ENCODE measurements around the gene DYNC1LI1.

DNA sequence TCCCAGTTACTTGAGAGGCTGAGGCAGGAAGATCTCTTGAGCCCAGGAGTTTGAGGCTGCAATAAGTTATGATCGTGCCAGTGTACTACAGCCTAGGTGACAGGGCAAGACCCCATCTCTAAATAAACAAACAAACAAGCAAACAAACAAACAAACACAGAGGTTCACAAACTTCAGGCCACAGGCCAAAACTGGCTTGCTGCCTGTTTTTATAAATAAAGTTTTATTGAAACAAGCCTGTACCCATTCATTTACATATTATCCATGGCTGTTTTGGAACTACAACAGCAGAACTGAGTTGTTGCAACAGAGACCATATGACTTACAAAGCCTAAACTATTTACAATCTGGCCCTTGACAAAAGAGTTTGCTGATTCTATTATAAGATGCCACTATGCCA lies 6.5 kb downstream of the DYNC1LI1 start:
- TF ChIP-seq, protein P1, sequence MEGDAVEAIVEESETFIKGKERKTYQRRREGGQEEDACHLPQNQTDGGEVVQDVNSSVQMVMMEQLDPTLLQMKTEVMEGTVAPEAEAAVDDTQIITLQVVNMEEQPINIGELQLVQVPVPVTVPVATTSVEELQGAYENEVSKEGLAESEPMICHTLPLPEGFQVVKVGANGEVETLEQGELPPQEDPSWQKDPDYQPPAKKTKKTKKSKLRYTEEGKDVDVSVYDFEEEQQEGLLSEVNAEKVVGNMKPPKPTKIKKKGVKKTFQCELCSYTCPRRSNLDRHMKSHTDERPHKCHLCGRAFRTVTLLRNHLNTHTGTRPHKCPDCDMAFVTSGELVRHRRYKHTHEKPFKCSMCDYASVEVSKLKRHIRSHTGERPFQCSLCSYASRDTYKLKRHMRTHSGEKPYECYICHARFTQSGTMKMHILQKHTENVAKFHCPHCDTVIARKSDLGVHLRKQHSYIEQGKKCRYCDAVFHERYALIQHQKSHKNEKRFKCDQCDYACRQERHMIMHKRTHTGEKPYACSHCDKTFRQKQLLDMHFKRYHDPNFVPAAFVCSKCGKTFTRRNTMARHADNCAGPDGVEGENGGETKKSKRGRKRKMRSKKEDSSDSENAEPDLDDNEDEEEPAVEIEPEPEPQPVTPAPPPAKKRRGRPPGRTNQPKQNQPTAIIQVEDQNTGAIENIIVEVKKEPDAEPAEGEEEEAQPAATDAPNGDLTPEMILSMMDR (conservative IDR thresholded peaks at IDR 0.05; ENCODE audit: low read length): no peak
- TF ChIP-seq EZH2phosphoT487 (IDR thresholded peaks at IDR 0.05; ENCODE audit: borderline replicate concordance, low read depth, low read length): no peak
